Retinal pigment epithelial cell (primary cell): ENCODE measurements around the gene CD6.

Experiments
- DNase-seq: peaks from one replicate; pipeline ENCODE4 v3.0.0-alpha.2; 2010; ENCODE audit warnings: low read depth
- H3K4me3 ChIP-seq: 2 replicates; pipeline ENCODE4 v1.5.1; 2011; ENCODE audit warnings: mild to moderate bottlenecking, low read length, control low read depth, moderate library complexity
- CTCF ChIP-seq: conservative IDR thresholded peaks from 2 replicates; pipeline ENCODE4 v1.5.1; 2011; ENCODE audit warnings: low read depth, low read length, control low read depth, inconsistent platforms

Gene CD6

GRCh38 chr11:60941371-60942119 lies 29.9 kb upstream of the CD6 start:
- DNase-seq, result no peak
- H3K4me3 ChIP-seq, result no peak overlapping the region
- no peak for TF ChIP-seq CTCF

- H3K4me3 ChIP-seq, result no peak overlapping the region
- TF ChIP-seq CTCF, result no peak
- DNase-seq, result no peak
Observed at GRCh38 chr11:60942219-60942618, 29.3 kb upstream of the CD6 start.

- no peak overlapping the region for H3K4me3 ChIP-seq
- no peak for DNase-seq
- no peak for TF ChIP-seq CTCF
Observed at GRCh38 chr11:60942970-60943565, 28.4 kb upstream of the CD6 start.

- peak; percentile 43 for TF ChIP-seq CTCF
- no peak for DNase-seq
- no peak overlapping the region for H3K4me3 ChIP-seq
Observed at GRCh38 chr11:60944490-60945294, 26.8 kb upstream of the CD6 start.

GRCh38 chr11:60945295-60945667 lies 26.2 kb upstream of the CD6 start:
- no peak for DNase-seq
- no peak overlapping the region for H3K4me3 ChIP-seq
- no peak for TF ChIP-seq CTCF

GRCh38 chr11:60946601-60947264 lies 24.7 kb upstream of the CD6 start:
- no peak for TF ChIP-seq CTCF
- no peak overlapping the region for H3K4me3 ChIP-seq
- no peak for DNase-seq
